Neural progenitor cell (in vitro differentiated cells): ENCODE data around the gene PTCD2. TPM values are rescaled to one million over a fixed set of nuclear protein-coding genes. Genes with fewer than 3 reads are reported as not detected.

Source experiments
- DNase-seq: peaks from one replicate; pipeline ENCODE4 v3.0.0-alpha.2; 2016; ENCODE audit warnings: low spot score
- H2AFZ ChIP-seq: fragments of 200-600 bp; sonication (generic); replicated peaks from 2 replicates; pipeline ENCODE4 v1.6.1; 2016; ENCODE audit warnings: antibody characterized with exemption
- H3F3A ChIP-seq: fragments of 200-600 bp; sonication (generic); 2 replicates; pipeline ENCODE4 v1.6.1; 2016; ENCODE audit warnings: antibody characterized with exemption, low read depth
- H3K27ac ChIP-seq: fragments of 200-600 bp; sonication (generic); 2 replicates; pipeline ENCODE4 v1.5.1; 2016; ENCODE audit warnings: mild to moderate bottlenecking
- H3K27me3 ChIP-seq: fragments of 200-600 bp; sonication (generic); 2 replicates; pipeline ENCODE4 v1.6.1; 2016; ENCODE audit warnings: mild to moderate bottlenecking, moderate library complexity
- H3K36me3 ChIP-seq: fragments of 200-600 bp; sonication (generic); 2 replicates; pipeline ENCODE4 v1.5.1; 2016
- H3K4me1 ChIP-seq: fragments of 200-600 bp; sonication (generic); 2 replicates; pipeline ENCODE4 v1.6.1; 2016; ENCODE audit warnings: mixed run types
- H3K4me2 ChIP-seq: fragments of 200-600 bp; sonication (generic); 2 replicates; pipeline ENCODE4 v1.6.1; 2016
- H3K4me3 ChIP-seq: fragments of 200-600 bp; sonication (generic); 2 replicates; pipeline ENCODE4 v1.5.1; 2016
- H3K79me2 ChIP-seq: fragments of 200-600 bp; sonication (generic); 2 replicates; pipeline ENCODE4 v1.6.1; 2016; ENCODE audit warnings: low read depth
- H3K9ac ChIP-seq: fragments of 200-600 bp; sonication (generic); 2 replicates; pipeline ENCODE4 v1.6.1; 2016
- H3K9me3 ChIP-seq: fragments of 200-600 bp; sonication (generic); 2 replicates; pipeline ENCODE4 v1.5.1; 2016; ENCODE audit warnings: low read depth
- H4K20me1 ChIP-seq: fragments of 200-600 bp; sonication (generic); 2 replicates; pipeline ENCODE4 v1.6.1; 2016; ENCODE audit warnings: low read depth
- H3K27ac Mint-ChIP-seq: 3 replicates; pipeline ENCODE4 v1.8.0; 2021; ENCODE audit warnings: mixed read lengths
- H3K27me3 Mint-ChIP-seq: 2 replicates; pipeline ENCODE4 v1.8.0; 2022; ENCODE audit warnings: low read depth, mild to moderate bottlenecking, inconsistent platforms, moderate library complexity, mixed read lengths; ENCODE audit not compliant: insufficient read depth
- H3K36me3 Mint-ChIP-seq: 3 replicates; pipeline ENCODE4 v1.8.0; 2021; ENCODE audit warnings: mixed read lengths
- H3K4me1 Mint-ChIP-seq: 3 replicates; pipeline ENCODE4 v1.8.0; 2021; ENCODE audit warnings: mixed read lengths
- H3K4me3 Mint-ChIP-seq: 3 replicates; pipeline ENCODE4 v1.8.0; 2021; ENCODE audit warnings: mild to moderate bottlenecking, moderate library complexity, mixed read lengths
- H3K9me3 Mint-ChIP-seq: 3 replicates; pipeline ENCODE4 v1.8.0; 2020; ENCODE audit warnings: mixed read lengths
- CTCF ChIP-seq: fragments of 200-600 bp; sonication (generic); IDR thresholded peaks from 2 replicates; pipeline ENCODE4 v1.5.1; 2017; ENCODE audit warnings: antibody characterized with exemption, mild to moderate bottlenecking
- EZH2 ChIP-seq: fragments of 200-600 bp; sonication (generic); IDR thresholded peaks from 2 replicates; pipeline ENCODE4 v1.6.1; 2017; ENCODE audit warnings: antibody characterized with exemption, mild to moderate bottlenecking, moderate library complexity
- EZH2phosphoT487 ChIP-seq: fragments of 200-600 bp; sonication (generic); IDR thresholded peaks from 2 replicates; pipeline ENCODE4 v1.6.1; 2017; ENCODE audit warnings: antibody characterized with exemption
- small RNA-seq: library from RNA; depleted of rRNA; stranded (forward); fragments of <200 nt; gene quantifications from one replicate; pipeline ENCODE3, GENCODE V24; 2015
- total RNA-seq: library from RNA; depleted of rRNA; stranded (reverse); fragments of >200 nt; gene quantifications from 2 replicates; pipeline ENCODE4 v1.2.3, GENCODE V29; 2015; ENCODE audit warnings: low replicate concordance

PTCD2 gene
- total RNA-seq, 1 donor from 2014 or later = 13.7 TPM

GRCh38 chr5:72417333-72418062, 97.3 kb downstream of the PTCD2 start:
- peaks cover 9% of the 10 kb centered on the region for H3K9me3 Mint-ChIP-seq
- DNase-seq = no peak
- Histone ChIP-seq H3K4me3 (no peak overlapping the region), H3K79me2 (no peaks in the 10 kb centered on the region), H3K27ac (no peak overlapping the region), H2AFZ (no peak overlapping the region), H4K20me1 (no peaks in the 10 kb centered on the region), H3K4me1 (no peaks in the 10 kb centered on the region), H3F3A (no peaks in the 10 kb centered on the region), H3K4me2 (no peak overlapping the region), H3K9me3 (no peaks in the 10 kb centered on the region), H3K27me3 (no peaks in the 10 kb centered on the region), H3K9ac (no peak overlapping the region), H3K36me3 (no peaks in the 10 kb centered on the region)
- peaks cover 5% of the 10 kb centered on the region for H3K4me1 Mint-ChIP-seq
- TF ChIP-seq CTCF (no peak), EZH2phosphoT487 (no peak), EZH2 (no peak)
- H3K36me3 Mint-ChIP-seq = peaks cover 6% of the 10 kb centered on the region
- H3K27me3 Mint-ChIP-seq = no peaks in the 10 kb centered on the region
- no peak overlapping the region for H3K27ac Mint-ChIP-seq
- H3K4me3 Mint-ChIP-seq = no peak overlapping the region

Small RNA genes lying within 50 kb of the gene (small RNA-seq; reads per million reads assigned to genes)
- gene RN7SL153P = not detected

Other genes with a start within 250 kb of the PTCD2 start
- 84.4 and 247 TPM in 2 replicates for gene MAP1B, start 212.9 kb upstream of the PTCD2 start, total RNA-seq
- 122 and 154 TPM in 2 replicates for gene MRPS27, start 133 bp upstream of the PTCD2 start, total RNA-seq
- not detected in 2 replicates for gene ZNF366, start 187.0 kb downstream of the PTCD2 start, total RNA-seq